Psoas muscle (tissue), 8 donors: ENCODE measurements around the gene RTP4. TPM values are rescaled to one million over a fixed set of nuclear protein-coding genes. Genes with fewer than 3 reads are reported as not detected.

Experiments used
- ATAC-seq, 4 donors: fragments of 200-7000 bp; cut with Tn5 transposase; one replicate each; pipeline ENCODE4 v1.9.1; 2020; ENCODE audit warnings: moderate library complexity in 3 of 4, mild to moderate bottlenecking in 2 of 4
- DNase-seq, 2 donors: peaks; one replicate each; pipeline ENCODE4 v3.0.0-alpha.2; 2020
- H3K27ac ChIP-seq: fragments of 200-600 bp; one replicate; pipeline ENCODE4 v1.8.0; 2022
- H3K27me3 ChIP-seq, 3 donors: fragments of 200-600 bp in 1 of 3; one replicate each; pipeline versions ENCODE4 v1.6.1 to v1.8.0; 2013 to 2022; ENCODE audit warnings: low read length in 2 of 3, mild to moderate bottlenecking in 2 of 3, moderate library complexity in 1 of 3; ENCODE audit not compliant: insufficient read depth in 3 of 3
- H3K36me3 ChIP-seq, 2 donors: fragments of 200-600 bp in 1 of 2; one replicate each; pipeline versions ENCODE4 v1.6.1 to v1.8.0; 2013 to 2022; ENCODE audit warnings: low read depth in 1 of 2, mild to moderate bottlenecking in 1 of 2, moderate library complexity in 1 of 2; ENCODE audit not compliant: insufficient read depth in 1 of 2
- H3K4me1 ChIP-seq: fragments of 200-600 bp; one replicate; pipeline ENCODE4 v1.8.0; 2022
- H3K4me3 ChIP-seq: fragments of 200-600 bp; one replicate; pipeline ENCODE4 v1.8.0; 2022; ENCODE audit warnings: mild to moderate bottlenecking
- H3K9me3 ChIP-seq: fragments of 200-600 bp; one replicate; pipeline ENCODE4 v1.8.0; 2022
- CTCF ChIP-seq: fragments of 200-600 bp; IDR thresholded peaks from one replicate; pipeline ENCODE4 v1.8.0; 2022; ENCODE audit warnings: antibody characterized with exemption
- WGBS, 3 donors: extraction: QIAGEN DNeasy Blood & Tissue Kit; methylation state at CpG; one replicate each; pipeline versions ENCODE4 v1.1.6 to v1.1.7; 2013; 5-methylcytosine and 5-hydroxymethylcytosine counted together
- intact Hi-C, 2 donors: fragments of 100-400 bp; cut with DNase I; formaldehyde crosslinking; loops; one replicate each; pipeline versions ENCODE4 v1.11.0 to v1.14.2; 2022
- polyA plus RNA-seq, 3 donors: library from polyadenylated mRNA; stranded (reverse); fragments of 200-250 nt; gene quantifications; one replicate each; pipeline ENCODE4 v1.2.3, GENCODE V29; 2013
- total RNA-seq, 4 donors: library from RNA; stranded (reverse); fragmentation: NEBNext Ultra II Directional in 2 of 4; extraction: Animal tissue kit (Norgen Biotek cat#: 25700) in 2 of 4; gene quantifications; one replicate each; pipeline versions ENCODE4 v1.2.1 to v1.2.4, GENCODE V29; 2021 to 2023
- donor health status: healthy with polysubstance abuse.
- donor health status: DM: no; HTN: no; CAD: no; lungs with moderate emphysema.
- donor health status: Bipolar disorder and iron deficiency.
- donor health status: healthy.
- donor health status: DM: yes; HTN: yes; CAD: no.
- donor health status: DM: no; HTN: no; CAD: no.
- donor health status: DM: no; HTN: no; CAD: no.
- donor health status: DM: yes; HTN: yes; CAD: no.

RTP4 gene
- total and polyA plus RNA-seq, 7 donors: 0.23 to 0.88 (median 0.51) TPM

GRCh38 chr3:187377842-187378241 lies 9.7 kb downstream of the RTP4 start:
- DNase-seq (no peak), ATAC-seq (no peak)
- Histone ChIP-seq H3K27me3 (no peaks in the 10 kb centered on the region), H3K36me3 (no peaks in the 10 kb centered on the region), H3K4me3 (no peak overlapping the region), H3K9me3 (no peaks in the 10 kb centered on the region), H3K4me1 (no peaks in the 10 kb centered on the region), H3K27ac (no peak overlapping the region)
- no peak for TF ChIP-seq CTCF
- intact Hi-C loops: no loop called here
- WGBS, 3 donors: 36 to 66% (median 62%) methylated on average over 1 of the region's 1 CpG

GRCh38 chr3:187382609-187383151 lies 14.5 kb downstream of the RTP4 start:
- 50 to 56% (median 51%) methylated on average over 8 of the region's 8 CpGs for WGBS, 3 donors
- Histone ChIP-seq H3K27ac (no peak overlapping the region), H3K4me1 (no peaks in the 10 kb centered on the region), H3K27me3 (no peaks in the 10 kb centered on the region), H3K9me3 (no peaks in the 10 kb centered on the region), H3K4me3 (no peak overlapping the region), H3K36me3 (no peaks in the 10 kb centered on the region)
- ATAC-seq (no peak), DNase-seq (no peak)
- intact Hi-C loops: no loop called here
- TF ChIP-seq CTCF: no peak

- H3K9me3 ChIP-seq: no peaks in the 10 kb centered on the region
- H3K4me3 ChIP-seq: no peak overlapping the region
- no peaks in the 10 kb centered on the region for H3K4me1 ChIP-seq
- DNase-seq (no peak), ATAC-seq (no peak)
- H3K27me3 ChIP-seq: no peaks in the 10 kb centered on the region
- TF ChIP-seq CTCF: no peak
- intact Hi-C loops: no loop called here
- H3K36me3 ChIP-seq: no peaks in the 10 kb centered on the region
- 72 to 79% (median 75%) methylated on average over 4 of the region's 4 CpGs for WGBS, 3 donors
- H3K27ac ChIP-seq: no peak overlapping the region
Measured at GRCh38 chr3:187383246-187383645, 15.1 kb downstream of the RTP4 start.

GRCh38 chr3:187385296-187385695 lies 17.1 kb downstream of the RTP4 start:
- no peak overlapping the region for H3K4me3 ChIP-seq
- DNase-seq (no peak), ATAC-seq (no peak)
- H3K9me3 ChIP-seq: no peaks in the 10 kb centered on the region
- intact Hi-C loops: no loop called here
- no peaks in the 10 kb centered on the region for H3K36me3 ChIP-seq
- H3K27ac ChIP-seq: no peak overlapping the region
- WGBS, 3 donors: 39 to 47% (median 43%) methylated on average over 1 of the region's 1 CpG
- H3K4me1 ChIP-seq: no peaks in the 10 kb centered on the region
- no peak for TF ChIP-seq CTCF
- no peaks in the 10 kb centered on the region for H3K27me3 ChIP-seq

- no peaks in the 10 kb centered on the region for H3K36me3 ChIP-seq
- intact Hi-C loops: no loop called here
- ATAC-seq (no peak), DNase-seq (no peak)
- 58 to 71% (median 63%) methylated on average over 1 of the region's 1 CpG for whole genome bisulfite sequencing, 3 donors
- no peak overlapping the region for H3K4me3 ChIP-seq
- no peaks in the 10 kb centered on the region for H3K9me3 ChIP-seq
- no peaks in the 10 kb centered on the region for H3K4me1 ChIP-seq
- TF ChIP-seq CTCF: no peak
- H3K27me3 ChIP-seq: no peaks in the 10 kb centered on the region
- H3K27ac ChIP-seq: no peak overlapping the region
Measured at GRCh38 chr3:187396661-187397060, 28.5 kb downstream of the RTP4 start.
